Motor neuron (in vitro differentiated cells): ENCODE data around the gene GNB1L. TPM values are rescaled to one million over a fixed set of nuclear protein-coding genes. Genes with fewer than 3 reads are reported as not detected.

Source experiments
- ATAC-seq, 8 experiments: fragments of 200-7000 bp; cut with Tn5 transposase; replicated peaks in 6 of 8; 2 replicates each; pipeline ENCODE4 v1.8.0; 2021; ENCODE audit warnings: mild to moderate bottlenecking in 8 of 8, moderate library complexity in 8 of 8
- H3K27ac ChIP-seq, 2 donors: fragments of 250-450 bp; sonication (Bioruptor Pico); 2 replicates each; pipeline ENCODE4 v1.9.0; 2021; ENCODE audit warnings: antibody characterized with exemption in 2 of 2, mild to moderate bottlenecking in 2 of 2, moderate library complexity in 1 of 2
- H3K4me1 ChIP-seq, 2 donors: fragments of 250-450 bp; sonication (Bioruptor Pico); replicated peaks in 1 of 2; 2 replicates each; pipeline ENCODE4 v1.6.1; 2021; ENCODE audit warnings: antibody characterized with exemption in 2 of 2, mild to moderate bottlenecking in 2 of 2, moderate library complexity in 1 of 2
- H3K4me3 ChIP-seq, 5 donors: fragments of 250-450 bp; sonication (Bioruptor Pico); 2 replicates each; pipeline ENCODE4 v1.9.0; 2021; ENCODE audit warnings: antibody characterized with exemption in 5 of 5, mild to moderate bottlenecking in 5 of 5, moderate library complexity in 4 of 5
- WGBS, 10 experiments: fragments of 450-650 bp; shearing (Covaris generic); methylation state at CpG; one replicate each; pipeline ENCODE4 v1.0.0; 2022; 5-methylcytosine and 5-hydroxymethylcytosine counted together
- in situ Hi-C, 9 experiments: fragments of 400-800 bp; cut with MboI; loops; one replicate each; pipeline ENCODE4 v1.15.0; 2021; ENCODE audit warnings: low sequenced_read_pairs in 9 of 9, low pct_unique_long_range_greater_than_20kb in 2 of 9; ENCODE audit not compliant: unreplicated experiment in 9 of 9
- total RNA-seq, 8 experiments: library from RNA; unstranded; fragments of 300-600 nt; gene quantifications; 2 replicates each; pipeline versions ENCODE4 v1.2.3 to v1.2.4, GENCODE V29; 2022

The GNB1L gene
- total RNA-seq, 8 experiments from 2014 or later = 5.6 to 7.2 (median 6.4) TPM

GRCh38 chr22:19774628-19775027, 80.0 kb downstream of the GNB1L start:
- ATAC-seq = no peak
- H3K27ac ChIP-seq = no peak overlapping the region
- WGBS, 10 experiments = 77 to 100% (median 86%) methylated on average over 1 to 8 of the region's 8 CpGs; no CpG with 5 or more reads in 3 of the 10 experiments
- peaks cover 0 to 7% of the 10 kb centered on the region in 2 donors for H3K4me1 ChIP-seq
- H3K4me3 ChIP-seq = no peak overlapping the region
- in situ Hi-C loops = no loop called here

- no peak for ATAC-seq
- H3K27ac ChIP-seq = peak overlapping the region in 1 of 2 donors; percentile 48
- no peak overlapping the region for H3K4me3 ChIP-seq
- in situ Hi-C loops = no loop called here
- 57 to 100% (median 81%) methylated on average over 2 to 6 of the region's 9 CpGs; no CpG with 5 or more reads in 6 of the 10 experiments for WGBS, 10 experiments
- peaks cover 0 to 7% of the 10 kb centered on the region in 2 donors for H3K4me1 ChIP-seq
Measured at GRCh38 chr22:19773470-19774040, 81.1 kb downstream of the GNB1L start.

GRCh38 chr22:19772673-19773469, 81.8 kb downstream of the GNB1L start:
- in situ Hi-C loops = no loop called here
- Histone ChIP-seq H3K27ac (peak overlapping the region; percentile 33 to 48), H3K4me3 (no peak overlapping the region), H3K4me1 (peaks cover 0 to 7% of the 10 kb centered on the region in 2 donors)
- peak in 5 of 8 experiments; percentile 32 to 65 (median 56) for ATAC-seq
- WGBS, 10 experiments = 48 to 100% (median 86%) methylated on average over 1 to 19 of the region's 25 CpGs; no CpG with 5 or more reads in 3 of the 10 experiments

GRCh38 chr22:19772422-19772672, 82.3 kb downstream of the GNB1L start:
- Histone ChIP-seq H3K4me1 (peaks cover 0 to 7% of the 10 kb centered on the region in 2 donors), H3K4me3 (no peak overlapping the region), H3K27ac (no peak overlapping the region)
- in situ Hi-C loops = no loop called here
- ATAC-seq = no peak
- 50 to 100% (median 79%) methylated on average over 1 to 2 of the region's 4 CpGs; no CpG with 5 or more reads in 7 of the 10 experiments for WGBS, 10 experiments

GRCh38 chr22:19770349-19771220, 84.1 kb downstream of the GNB1L start:
- Histone ChIP-seq H3K27ac (no peak overlapping the region), H3K4me1 (peaks cover 0 to 7% of the 10 kb centered on the region in 2 donors), H3K4me3 (no peak overlapping the region)
- no peak for ATAC-seq
- in situ Hi-C loops = no loop called here
- 49 to 81% (median 70%) methylated on average over 2 to 13 of the region's 25 CpGs; no CpG with 5 or more reads in 2 of the 10 experiments for WGBS, 10 experiments

GRCh38 chr22:19769393-19769715, 85.3 kb downstream of the GNB1L start:
- Histone ChIP-seq H3K4me1 (peaks cover 0 to 7% of the 10 kb centered on the region in 2 donors), H3K4me3 (no peak overlapping the region), H3K27ac (no peak overlapping the region)
- in situ Hi-C loops = no loop called here
- no peak for ATAC-seq
- 70 to 100% (median 92%) methylated on average over 2 to 5 of the region's 12 CpGs; no CpG with 5 or more reads in 7 of the 10 experiments for WGBS, 10 experiments

GRCh38 chr22:19767427-19768341, 87.0 kb downstream of the GNB1L start:
- WGBS, 10 experiments = 18 to 100% (median 33%) methylated on average over 1 to 12 of the region's 35 CpGs; no CpG with 5 or more reads in 7 of the 10 experiments
- Histone ChIP-seq H3K4me1 (peaks cover 0 to under 1% of the 10 kb centered on the region in 2 donors), H3K27ac (no peak overlapping the region), H3K4me3 (no peak overlapping the region)
- in situ Hi-C loops = no loop called here
- peak in 5 of 8 experiments; percentile 18 to 52 (median 28) for ATAC-seq

- ATAC-seq = peak in 6 of 8 experiments; percentile 2 to 57 (median 39)
- Histone ChIP-seq H3K4me3 (peak overlapping the region in 3 of 5 donors; percentile 17 to 22 (median 18)), H3K27ac (no peak overlapping the region), H3K4me1 (no peaks in the 10 kb centered on the region)
- WGBS, 10 experiments = 2 to 73% (median 2%) methylated on average over 9 to 49 of the region's 103 CpGs; no CpG with 5 or more reads in 7 of the 10 experiments
- in situ Hi-C loops = no loop called here
Measured at GRCh38 chr22:19766511-19767426, 87.9 kb downstream of the GNB1L start.

- H3K4me1 ChIP-seq = peaks cover 3% of the 10 kb centered on the region in 2 donors
- in situ Hi-C loops = no loop called here
- no peak overlapping the region for H3K27ac ChIP-seq
- WGBS, 10 experiments = no CpG with 5 or more reads among the region's 36 CpGs
- ATAC-seq = peak in 6 of 8 experiments; percentile 1 to 43 (median 14)
- peak overlapping the region in 3 of 5 donors; percentile 17 to 22 (median 18) for H3K4me3 ChIP-seq
Measured at GRCh38 chr22:19766240-19766510, 88.5 kb downstream of the GNB1L start.

GRCh38 chr22:19765477-19766239, 89.0 kb downstream of the GNB1L start:
- no peak overlapping the region for H3K4me3 ChIP-seq

More at GRCh38 chr22:19765477-19766239, 89.0 kb downstream of the GNB1L start:
- Histone ChIP-seq H3K4me1 (peaks cover 3 to 5% of the 10 kb centered on the region in 2 donors), H3K27ac (no peak overlapping the region)
- in situ Hi-C loops = no loop called here
- WGBS, 10 experiments = 3 to 25% (median 20%) methylated on average over 1 to 7 of the region's 83 CpGs; no CpG with 5 or more reads in 7 of the 10 experiments
- ATAC-seq = peak in 5 of 8 experiments; percentile 36 to 56 (median 52)
